Measurements from ENCODE around the gene ZNF488. TPM values are rescaled to one million over a fixed set of nuclear protein-coding genes. Genes with fewer than 3 reads are reported as not detected.

The ZNF488 gene
- total RNA-seq, 6 experiments from 2014 or later, result 0.05 to 0.07 (median 0.07) TPM; not detected in 3

GRCh38 chr10:47366181-47366631, 17.9 kb downstream of the ZNF488 start:
- no peak overlapping the region for H3K27ac Mint-ChIP-seq
- TF ChIP-seq CTCF (IDR thresholded peaks at IDR 0.05), result no peak
- H3K4me3 Mint-ChIP-seq, result no peak overlapping the region
- no peak for DNase-seq
- H3K9me3 Mint-ChIP-seq, result no peaks in the 10 kb centered on the region
- no peaks in the 10 kb centered on the region for H3K36me3 Mint-ChIP-seq (ENCODE audit: low read depth)
- peaks cover 42% of the 10 kb centered on the region for H3K27me3 Mint-ChIP-seq (ENCODE audit: insufficient read depth)
- no peaks in the 10 kb centered on the region for H3K4me1 Mint-ChIP-seq (ENCODE audit: low read depth)

GRCh38 chr10:47365431-47366180, 18.5 kb downstream of the ZNF488 start:
- no peak for TF ChIP-seq CTCF (IDR thresholded peaks at IDR 0.05)
- Mint-ChIP-seq H3K36me3 (ENCODE audit: low read depth) (no peaks in the 10 kb centered on the region), H3K4me3 (no peak overlapping the region), H3K27ac (no peak overlapping the region), H3K4me1 (ENCODE audit: low read depth) (no peaks in the 10 kb centered on the region), H3K27me3 (ENCODE audit: insufficient read depth) (peaks cover 42% of the 10 kb centered on the region), H3K9me3 (no peaks in the 10 kb centered on the region)
- DNase-seq, result no peak

- H3K9me3 Mint-ChIP-seq, result no peaks in the 10 kb centered on the region
- no peaks in the 10 kb centered on the region for H3K36me3 Mint-ChIP-seq (ENCODE audit: low read depth)
- DNase-seq, result no peak
- no peak overlapping the region for H3K4me3 Mint-ChIP-seq
- no peak overlapping the region for H3K27ac Mint-ChIP-seq
- H3K4me1 Mint-ChIP-seq (ENCODE audit: low read depth), result no peaks in the 10 kb centered on the region
- H3K27me3 Mint-ChIP-seq (ENCODE audit: insufficient read depth), result peaks cover 40% of the 10 kb centered on the region
- TF ChIP-seq CTCF (IDR thresholded peaks at IDR 0.05), result no peak
These were observed 19.2 kb downstream of the ZNF488 start for GRCh38 chr10:47364911-47365310.

GRCh38 chr10:47364366-47364765, 19.7 kb downstream of the ZNF488 start:
- H3K4me3 Mint-ChIP-seq, result no peak overlapping the region
- no peak for TF ChIP-seq CTCF (IDR thresholded peaks at IDR 0.05)
- H3K36me3 Mint-ChIP-seq (ENCODE audit: low read depth), result no peaks in the 10 kb centered on the region
- DNase-seq, result no peak
- no peaks in the 10 kb centered on the region for H3K9me3 Mint-ChIP-seq
- no peak overlapping the region for H3K27ac Mint-ChIP-seq
- H3K4me1 Mint-ChIP-seq (ENCODE audit: low read depth), result no peaks in the 10 kb centered on the region
- peaks cover 35% of the 10 kb centered on the region for H3K27me3 Mint-ChIP-seq (ENCODE audit: insufficient read depth)

GRCh38 chr10:47363781-47364180, 20.3 kb downstream of the ZNF488 start:
- peaks cover 36% of the 10 kb centered on the region for H3K27me3 Mint-ChIP-seq (ENCODE audit: insufficient read depth)
- no peaks in the 10 kb centered on the region for H3K4me1 Mint-ChIP-seq (ENCODE audit: low read depth)
- no peaks in the 10 kb centered on the region for H3K9me3 Mint-ChIP-seq
- no peak overlapping the region for H3K27ac Mint-ChIP-seq
- TF ChIP-seq CTCF (IDR thresholded peaks at IDR 0.05), result no peak
- H3K4me3 Mint-ChIP-seq, result no peak overlapping the region
- DNase-seq, result no peak
- H3K36me3 Mint-ChIP-seq (ENCODE audit: low read depth), result no peaks in the 10 kb centered on the region
